HG03460 (cell line): ENCODE results near the gene IL17REL.
A peak's percentile ranks its signal among the peaks of the same experiment; 100 is the strongest.

Experiments used
- ATAC-seq: cut with Tn5 transposase; IDR thresholded peaks from one replicate; pipeline ENCODE4 v1.9.1; 2021; ENCODE audit not compliant: unreplicated experiment

The IL17REL gene

DNA sequence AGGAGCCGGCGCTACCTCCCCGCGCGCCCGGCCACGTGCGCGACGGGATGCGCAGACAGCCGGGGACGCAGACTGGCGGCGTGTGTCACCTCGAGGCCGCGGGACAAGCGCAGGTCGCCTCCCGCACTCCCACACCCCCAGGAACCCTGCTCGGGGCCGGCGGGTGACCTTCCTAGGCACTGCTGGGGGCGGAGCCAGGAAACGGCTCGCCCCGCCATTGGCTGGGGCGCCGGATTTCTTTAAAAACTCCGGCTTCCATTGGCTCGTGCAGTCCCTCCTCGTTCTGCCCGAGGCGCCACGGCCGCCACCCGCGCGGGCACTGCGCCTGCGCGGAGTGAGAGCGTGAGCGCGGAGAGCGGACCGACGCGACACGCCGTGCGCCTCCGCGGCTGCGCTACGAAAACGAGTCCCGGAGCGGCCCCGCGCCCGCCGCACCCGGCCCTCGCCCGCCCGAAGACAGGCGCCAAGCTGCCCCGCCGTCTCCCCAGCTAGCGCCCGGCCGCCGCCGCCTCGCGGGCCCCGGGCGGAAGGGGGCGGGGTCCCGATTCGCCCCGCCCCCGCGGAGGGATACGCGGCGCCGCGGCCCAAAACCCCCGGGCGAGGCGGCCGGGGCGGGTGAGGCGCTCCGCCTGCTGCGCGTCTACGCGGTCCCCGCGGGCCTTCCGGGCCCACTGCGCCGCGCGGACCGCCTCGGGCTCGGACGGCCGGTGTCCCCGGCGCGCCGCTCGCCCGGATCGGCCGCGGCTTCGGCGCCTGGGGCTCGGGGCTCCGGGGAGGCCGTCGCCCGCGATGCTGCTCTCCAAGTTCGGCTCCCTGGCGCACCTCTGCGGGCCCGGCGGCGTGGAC is 52.2 kb downstream of the IL17REL start, which contains the start of gene PIM3:
Gene PIM3 (plus strand): TSS at position 614 of the 846 bp plus-strand sequence. CDS start 176 bp downstream, at position 790.
- ATAC-seq, result peak; percentile 56

DNA sequence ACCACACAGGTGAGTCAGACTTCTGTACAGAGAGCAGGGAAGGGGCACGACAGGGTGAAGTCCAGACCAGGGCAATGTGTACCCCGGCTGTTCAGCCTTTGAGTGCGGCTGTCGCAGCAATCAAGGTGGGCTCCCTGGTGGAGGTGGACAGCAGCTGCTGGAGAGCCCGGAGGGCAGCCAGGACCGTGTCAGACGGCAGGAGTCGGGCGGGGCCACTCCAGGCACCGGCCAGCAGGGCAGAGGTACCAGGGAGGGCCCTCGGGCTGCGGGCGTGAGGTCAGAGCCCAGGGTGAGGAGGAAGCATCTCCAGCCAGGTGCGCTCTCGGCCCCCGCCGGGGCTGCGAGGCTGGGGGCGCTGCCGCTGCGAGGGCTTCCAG is 52.8 kb downstream of the IL17REL start:
- peak; percentile 11 for ATAC-seq

DNA sequence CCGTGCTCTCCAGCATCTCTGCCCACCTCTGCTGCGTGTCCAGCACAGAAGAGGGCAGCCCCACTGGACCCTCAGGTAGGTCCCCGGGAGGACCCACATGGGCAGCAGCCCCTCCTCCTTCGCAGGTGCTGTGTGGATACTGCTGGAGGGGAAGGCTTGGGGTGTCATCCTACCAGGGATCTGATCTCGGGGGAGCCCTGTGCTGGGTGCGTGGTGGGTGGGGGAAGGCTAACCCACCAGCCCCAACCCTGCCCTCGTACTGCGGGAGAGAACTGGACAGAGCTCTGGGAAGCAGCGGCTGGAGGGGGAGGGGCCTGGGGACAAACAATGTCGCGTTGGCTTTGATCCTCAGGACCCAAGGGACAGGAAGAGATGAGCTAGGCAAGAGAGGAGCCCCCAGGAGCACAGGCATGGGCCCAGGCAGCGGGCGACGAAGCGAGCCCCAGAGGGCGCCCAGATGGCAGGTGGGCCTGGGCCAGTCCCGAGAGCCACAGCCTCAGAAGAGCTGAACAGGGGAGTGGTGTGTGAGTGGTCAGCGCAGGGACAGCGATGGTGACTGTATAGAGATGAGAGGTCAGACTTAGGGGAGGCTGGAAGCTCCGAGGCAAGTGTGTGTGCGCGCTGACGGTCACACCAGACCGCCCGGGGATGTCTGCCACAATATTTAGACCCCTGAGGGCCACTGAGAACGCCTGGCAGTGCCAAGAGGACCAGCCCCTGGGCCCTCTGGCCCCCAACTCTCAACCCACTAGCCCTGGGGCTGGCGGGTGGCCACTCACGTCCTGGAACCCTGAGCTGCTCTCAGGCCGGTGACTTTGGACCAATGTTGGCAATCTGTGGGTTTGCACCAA is 53.4 kb downstream of the IL17REL start:
- no peak for ATAC-seq

DNA sequence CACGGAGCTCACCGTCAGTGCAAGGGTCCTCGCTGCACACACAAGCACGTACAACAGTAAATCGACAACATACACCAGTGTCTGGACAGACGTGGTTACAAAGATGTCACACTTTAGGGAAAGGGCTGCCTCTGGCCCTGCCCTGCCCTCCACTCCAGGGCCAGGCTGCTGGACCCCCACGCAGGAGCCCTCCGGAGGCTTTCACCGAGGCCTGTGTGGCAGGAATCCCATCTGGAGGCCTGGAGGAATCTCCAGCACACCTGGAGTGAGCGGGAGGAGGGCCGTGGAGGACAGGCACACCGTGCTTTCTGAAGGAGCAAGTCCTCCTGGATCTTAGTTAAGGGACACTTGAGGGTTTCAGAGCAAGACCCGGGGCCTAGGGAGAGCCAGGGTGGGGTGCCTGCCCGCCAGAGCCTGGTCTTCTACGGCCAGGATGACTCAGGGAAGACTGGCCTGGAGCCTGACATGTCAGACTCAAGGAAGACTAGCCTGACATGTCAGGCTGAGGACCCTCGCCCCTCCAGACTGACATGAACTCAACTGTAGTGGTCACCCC is 54.1 kb downstream of the IL17REL start:
- no peak for ATAC-seq

DNA sequence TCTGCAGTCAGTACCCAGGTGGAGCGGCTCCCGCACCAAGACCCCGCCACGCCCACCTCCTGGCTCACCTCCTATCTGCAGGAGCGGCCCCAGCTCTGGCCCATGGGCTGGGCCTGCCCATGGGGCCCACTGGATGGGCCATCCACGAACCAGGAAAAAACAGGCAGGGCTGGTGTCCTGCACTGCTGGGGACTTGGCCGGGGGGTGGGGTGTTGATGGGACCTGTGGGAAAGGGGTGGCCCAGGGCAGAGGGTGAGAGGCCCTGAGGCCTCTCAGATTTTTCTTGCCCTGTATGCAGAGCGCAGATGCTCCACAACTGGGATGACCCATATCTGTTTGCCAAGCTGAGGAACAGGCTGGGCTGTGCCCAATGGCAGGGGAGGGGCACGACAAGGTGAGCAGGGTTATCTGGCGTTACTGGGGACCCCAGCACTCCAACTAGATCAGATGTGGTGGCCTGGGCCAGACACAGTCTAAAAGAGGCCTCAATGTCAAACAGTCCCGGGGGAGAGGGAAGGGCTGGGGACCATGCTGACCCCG is 54.7 kb downstream of the IL17REL start:
- no peak for ATAC-seq

DNA sequence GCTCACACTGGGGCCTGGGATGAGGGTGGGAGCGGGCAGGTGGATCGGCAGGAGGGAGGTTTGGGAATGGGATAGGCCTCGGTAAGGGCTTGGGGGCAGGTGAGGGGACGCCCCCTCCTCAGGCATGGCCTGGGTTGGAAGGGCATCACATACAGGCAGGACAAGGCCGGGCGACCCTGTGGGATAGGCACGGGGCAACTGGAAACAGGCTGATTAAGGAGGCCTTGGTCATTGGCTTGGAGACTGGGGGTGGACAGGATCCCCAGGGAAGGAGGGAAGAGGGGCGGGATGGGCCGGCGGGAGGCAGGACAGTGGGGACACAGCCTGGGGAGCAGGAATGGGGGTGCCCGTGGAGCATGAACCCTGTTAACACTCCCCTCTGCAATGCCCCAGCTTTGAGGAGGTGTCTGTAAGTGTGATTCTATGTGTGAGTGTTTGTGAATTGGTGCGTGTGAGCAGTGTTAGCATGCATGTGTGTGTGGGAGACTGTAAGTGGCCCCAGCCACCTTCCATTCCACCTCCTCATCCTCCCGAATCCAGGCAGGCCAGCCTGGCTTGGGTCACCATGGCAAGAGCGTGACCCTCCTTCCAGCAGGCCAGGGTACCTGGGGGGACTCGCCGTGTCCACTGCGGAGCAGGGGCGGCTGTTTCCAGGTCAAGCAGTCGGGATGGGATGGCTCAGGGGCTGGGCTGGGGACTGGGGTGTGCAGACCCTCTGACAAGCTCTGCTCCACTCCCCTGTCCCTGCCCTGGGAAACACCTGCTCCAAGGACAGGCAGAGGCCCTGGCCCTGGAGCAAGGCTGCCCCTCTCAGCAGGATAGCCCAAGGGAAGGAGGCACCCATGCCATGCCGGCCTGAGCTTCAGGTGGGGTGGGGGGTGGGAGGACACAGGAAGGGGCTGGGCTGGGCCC is 55.4 kb downstream of the IL17REL start:
- ATAC-seq, result no peak

DNA sequence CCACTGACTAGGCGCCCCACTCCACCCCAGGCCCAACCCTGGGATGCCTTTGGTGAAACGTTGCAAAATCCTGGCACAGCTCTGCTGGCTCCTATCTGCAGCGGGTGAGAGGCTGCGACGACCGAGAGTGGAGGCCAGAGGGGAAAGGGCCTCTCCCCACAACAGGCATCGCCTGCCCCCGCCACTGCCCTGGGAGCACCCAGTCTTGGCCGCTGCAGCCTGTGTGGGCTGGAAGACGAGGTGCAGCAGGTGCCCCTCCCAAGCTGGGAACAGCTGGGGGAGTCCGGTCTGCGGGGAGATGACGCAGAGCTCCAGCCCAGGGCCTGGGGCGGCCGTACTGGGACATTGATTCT is 56.2 kb downstream of the IL17REL start:
- ATAC-seq, result no peak

GRCh38 chr22:49955581-49956417 is 56.8 kb downstream of the IL17REL start:
- ATAC-seq, result no peak

DNA sequence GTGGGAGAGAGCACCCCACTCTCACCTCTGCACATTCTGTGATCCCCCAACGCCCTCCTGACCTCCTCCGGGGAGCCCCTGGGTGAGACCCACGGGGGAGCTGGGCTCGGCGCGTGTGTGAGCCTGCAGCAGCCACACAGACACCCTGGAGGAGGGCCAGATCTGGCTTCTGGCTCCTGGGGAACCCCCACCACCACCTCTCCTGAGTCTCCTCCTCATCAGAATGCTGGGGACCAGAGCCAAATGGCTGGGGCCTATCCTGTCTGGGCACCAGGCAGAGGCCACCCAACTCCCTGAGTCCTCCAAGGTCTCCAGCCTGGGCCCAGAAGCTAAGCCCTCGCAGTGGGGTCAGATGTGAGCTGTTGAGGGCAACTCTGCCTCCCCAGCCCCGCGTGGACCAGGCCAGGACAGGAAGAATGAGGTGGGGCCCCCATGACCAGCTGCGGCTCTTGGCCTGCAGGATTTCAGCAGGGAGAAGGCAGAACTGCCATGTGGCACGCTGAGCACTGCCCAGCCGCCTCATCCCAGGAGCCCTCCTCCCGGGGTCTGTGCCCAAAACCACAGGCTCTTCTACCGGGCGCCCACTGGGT is 57.5 kb downstream of the IL17REL start:
- no peak for ATAC-seq

DNA sequence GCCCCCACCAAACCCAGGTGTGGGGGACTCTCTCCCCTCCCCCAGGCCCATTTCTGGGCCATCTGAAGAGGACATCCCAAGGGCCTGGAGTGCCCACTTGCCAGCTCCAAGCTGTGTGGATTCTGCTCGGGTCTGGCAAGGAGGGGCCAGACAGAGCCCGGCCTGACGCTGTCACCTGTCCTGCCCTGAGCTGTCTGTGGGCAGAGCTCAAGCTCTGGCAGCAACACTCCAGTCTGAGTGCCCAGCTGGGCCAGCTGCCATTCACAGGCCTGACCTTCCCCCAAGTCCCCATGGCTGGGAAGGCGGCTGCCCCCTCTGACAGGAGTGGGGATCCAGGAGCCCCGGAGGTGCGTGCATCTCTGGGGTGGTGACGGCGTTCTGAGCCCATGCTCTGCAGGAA is 58.2 kb downstream of the IL17REL start:
- no peak for ATAC-seq

- no peak for ATAC-seq
Measured at GRCh38 chr22:49953680-49954344, 58.8 kb downstream of the IL17REL start.

GRCh38 chr22:49953027-49953679 is 59.4 kb downstream of the IL17REL start:
- ATAC-seq, result no peak

DNA sequence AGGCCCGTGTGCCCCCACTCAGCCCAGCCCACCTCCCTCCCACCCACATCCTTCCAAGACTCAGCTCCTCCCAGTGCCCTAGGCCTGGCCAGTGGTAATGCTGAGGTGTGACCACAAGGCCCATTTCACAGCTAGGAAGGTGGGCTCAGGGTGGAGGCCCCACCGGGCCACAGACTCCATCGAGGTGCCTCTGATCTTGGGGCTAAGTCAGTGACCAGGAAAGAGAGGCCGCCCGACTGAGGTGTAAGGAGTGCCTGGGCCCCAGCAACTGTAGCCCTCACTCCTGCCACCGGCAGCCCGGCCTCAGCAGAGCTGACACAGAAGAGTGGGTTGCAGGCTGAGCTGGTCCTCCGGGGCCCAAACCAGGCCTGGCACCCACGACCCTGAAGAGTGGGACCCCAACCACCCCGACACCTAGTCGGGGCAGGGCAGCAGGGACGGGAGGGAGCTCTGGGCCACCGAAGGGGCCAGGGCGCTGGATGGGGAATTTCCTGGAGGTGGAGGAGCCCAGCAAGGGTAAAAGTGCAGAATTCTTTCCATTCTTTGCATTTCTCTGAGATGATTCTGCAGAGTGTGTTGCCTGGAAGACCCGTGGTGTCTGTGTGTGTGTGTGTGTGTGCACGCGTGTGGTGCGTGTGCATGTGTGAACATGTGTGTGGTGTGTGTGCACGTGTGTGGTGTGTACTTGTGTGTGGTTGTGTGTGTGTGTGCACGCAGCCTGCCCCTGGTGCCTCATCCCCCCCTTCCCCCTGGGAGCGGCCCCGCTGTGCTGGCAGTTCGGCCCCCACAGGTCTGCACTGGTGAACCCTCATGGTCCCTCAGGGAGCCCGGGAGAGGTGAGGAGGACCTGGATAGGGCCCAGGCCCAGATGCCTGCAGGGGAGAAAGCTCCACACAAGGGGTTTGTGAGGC is 60.3 kb downstream of the IL17REL start:
- ATAC-seq, result no peak

DNA sequence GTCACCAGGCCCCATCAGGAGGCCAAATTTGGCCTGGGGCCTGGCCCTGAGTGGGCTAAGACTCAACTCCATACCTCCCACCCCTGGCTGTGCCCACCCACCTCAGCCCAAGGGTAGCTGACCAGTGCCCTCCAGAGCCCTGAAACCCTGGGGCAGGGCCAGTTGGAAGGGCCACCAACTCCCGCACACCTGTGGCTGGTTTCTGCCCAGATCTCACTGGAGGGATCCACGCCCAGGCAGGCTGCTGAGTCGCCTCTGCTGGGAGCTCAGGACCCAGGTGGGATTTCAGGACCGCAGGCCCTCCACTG is 60.9 kb downstream of the IL17REL start:
- no peak for ATAC-seq

GRCh38 chr22:49951000-49951677 is 61.4 kb downstream of the IL17REL start:
- ATAC-seq, result no peak

DNA sequence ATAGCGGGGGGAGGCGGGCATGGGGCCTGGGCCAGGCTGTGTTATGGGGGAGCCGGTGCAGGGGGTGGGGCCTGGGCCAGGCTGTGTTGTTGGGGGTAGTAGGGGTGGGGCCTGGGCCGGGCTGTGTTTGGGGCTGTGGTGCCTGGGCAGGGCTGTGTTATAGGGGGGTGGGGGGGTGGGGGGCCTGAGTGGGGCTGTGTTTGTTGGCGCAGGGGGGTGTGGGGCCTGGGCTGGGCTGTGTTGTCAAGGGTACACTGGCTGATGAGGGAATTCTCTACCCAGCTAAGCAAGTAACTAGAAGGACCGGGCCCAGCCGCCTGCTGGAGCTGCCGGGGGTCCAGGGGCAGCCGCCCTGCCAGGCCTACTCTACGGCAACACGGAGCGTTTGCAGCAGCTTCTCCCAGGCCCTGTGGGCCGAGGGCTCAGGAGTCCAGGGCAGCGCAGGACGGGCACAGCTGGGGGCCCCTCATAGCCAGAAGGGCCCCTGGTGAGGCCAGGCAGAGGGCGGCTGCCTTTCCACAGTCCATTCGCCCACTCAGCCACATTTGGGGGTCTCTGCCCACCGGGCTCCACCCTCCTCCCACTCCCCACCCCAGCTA is 62.1 kb downstream of the IL17REL start:
- no peak for ATAC-seq
